ENCODE data around the gene OSBPL6. TPM values are rescaled to one million over a fixed set of nuclear protein-coding genes. Genes with fewer than 3 reads are reported as not detected.

Gene OSBPL6
- total RNA-seq, 6 donors from 2014 or later = 2.0 to 35.4 (median 5.1) TPM

- WGBS, 2 donors = 63 to 73% methylated on average over 4 of the region's 4 CpGs
- ATAC-seq (ENCODE audit: low FRiP score in 2 of 2) (no peak), DNase-seq (no peak)
- peaks cover 0 to 3% (median 0%) of the 10 kb centered on the region in 4 donors for H3K36me3 ChIP-seq
- no peaks in the 10 kb centered on the region for H3K4me1 ChIP-seq
- H3K9me3 ChIP-seq = no peaks in the 10 kb centered on the region
- H3K4me3 ChIP-seq = no peak overlapping the region
- H3K27me3 ChIP-seq = no peaks in the 10 kb centered on the region
- TF ChIP-seq CTCF (IDR thresholded peaks at IDR 0.05) (no peak), POLR2A (IDR thresholded peaks at IDR 0.05) (no peak), EP300 (IDR thresholded peaks at IDR 0.05) (no peak)
- H3K27ac ChIP-seq = no peak overlapping the region
Observed at GRCh38 chr2:178385595-178386148, 191.4 kb downstream of the OSBPL6 start.

- Histone ChIP-seq H3K4me1 (no peaks in the 10 kb centered on the region), H3K27me3 (no peaks in the 10 kb centered on the region), H3K27ac (no peak overlapping the region), H3K9me3 (no peaks in the 10 kb centered on the region), H3K4me3 (no peak overlapping the region), H3K36me3 (peaks cover 0 to 3% (median 0%) of the 10 kb centered on the region in 4 donors)
- 61 to 63% methylated on average over 1 of the region's 1 CpG for WGBS, 2 donors
- DNase-seq = no peak
- ATAC-seq (ENCODE audit: low FRiP score in 2 of 2) = no peak
- TF ChIP-seq POLR2AphosphoS5 (IDR thresholded peaks at IDR 0.05) (no peak), CTCF (IDR thresholded peaks at IDR 0.05) (no peak), POLR2A (IDR thresholded peaks at IDR 0.05) (no peak), EP300 (IDR thresholded peaks at IDR 0.05) (no peak)
Observed at GRCh38 chr2:178386986-178387597, 192.8 kb downstream of the OSBPL6 start.

GRCh38 chr2:178388287-178388686 lies 194.0 kb downstream of the OSBPL6 start:
- Histone ChIP-seq H3K27me3 (no peaks in the 10 kb centered on the region), H3K4me3 (no peak overlapping the region), H3K36me3 (peaks cover 0 to 3% (median 0%) of the 10 kb centered on the region in 4 donors), H3K4me1 (no peaks in the 10 kb centered on the region), H3K9me3 (no peaks in the 10 kb centered on the region), H3K27ac (no peak overlapping the region)
- DNase-seq = no peak
- 88 to 93% methylated on average over 7 of the region's 7 CpGs for WGBS, 2 donors
- ATAC-seq (ENCODE audit: low FRiP score in 2 of 2) = no peak
- TF ChIP-seq POLR2A (IDR thresholded peaks at IDR 0.05) (no peak), EP300 (IDR thresholded peaks at IDR 0.05) (no peak), CTCF (IDR thresholded peaks at IDR 0.05) (no peak), POLR2AphosphoS5 (IDR thresholded peaks at IDR 0.05) (no peak)

- WGBS, 2 donors = 66 to 68% methylated on average over 4 of the region's 4 CpGs
Observed at GRCh38 chr2:178391701-178392100, 197.4 kb downstream of the OSBPL6 start.

More at GRCh38 chr2:178391701-178392100, 197.4 kb downstream of the OSBPL6 start:
- no peaks in the 10 kb centered on the region for H3K4me1 ChIP-seq
- no peak for DNase-seq
- no peaks in the 10 kb centered on the region for H3K9me3 ChIP-seq
- ATAC-seq (ENCODE audit: low FRiP score in 2 of 2) = no peak
- H3K27me3 ChIP-seq = no peaks in the 10 kb centered on the region
- H3K36me3 ChIP-seq = peaks cover 0 to 3% (median 0%) of the 10 kb centered on the region in 4 donors
- TF ChIP-seq EP300 (IDR thresholded peaks at IDR 0.05) (no peak), POLR2AphosphoS5 (IDR thresholded peaks at IDR 0.05) (no peak), POLR2A (IDR thresholded peaks at IDR 0.05) (no peak), CTCF (IDR thresholded peaks at IDR 0.05) (no peak)
- H3K27ac ChIP-seq = no peak overlapping the region
- no peak overlapping the region for H3K4me3 ChIP-seq
